M059J (cell line): ENCODE data around the gene SH3GL1. TPM values are rescaled to one million over a fixed set of nuclear protein-coding genes. Genes with fewer than 3 reads are reported as not detected.
"Not testable (repeated sequence)": the region's sequence is repeated elsewhere in the genome, so short reads cannot be mapped to it uniquely, and the experiment has no call there.

Experiments used
- DNase-seq: peaks from one replicate; pipeline ENCODE4 v3.0.0-alpha.2; 2012; ENCODE audit warnings: low read depth
- total RNA-seq: library from RNA; depleted of rRNA; stranded (reverse); fragments of >200 nt; shearing (Covaris generic); gene quantifications from 2 replicates; pipeline ENCODE4 v1.2.3, GENCODE V29; 2014

SH3GL1 gene
- total RNA-seq, 1 experiment from 2014 or later = 99.7 TPM

DNA sequence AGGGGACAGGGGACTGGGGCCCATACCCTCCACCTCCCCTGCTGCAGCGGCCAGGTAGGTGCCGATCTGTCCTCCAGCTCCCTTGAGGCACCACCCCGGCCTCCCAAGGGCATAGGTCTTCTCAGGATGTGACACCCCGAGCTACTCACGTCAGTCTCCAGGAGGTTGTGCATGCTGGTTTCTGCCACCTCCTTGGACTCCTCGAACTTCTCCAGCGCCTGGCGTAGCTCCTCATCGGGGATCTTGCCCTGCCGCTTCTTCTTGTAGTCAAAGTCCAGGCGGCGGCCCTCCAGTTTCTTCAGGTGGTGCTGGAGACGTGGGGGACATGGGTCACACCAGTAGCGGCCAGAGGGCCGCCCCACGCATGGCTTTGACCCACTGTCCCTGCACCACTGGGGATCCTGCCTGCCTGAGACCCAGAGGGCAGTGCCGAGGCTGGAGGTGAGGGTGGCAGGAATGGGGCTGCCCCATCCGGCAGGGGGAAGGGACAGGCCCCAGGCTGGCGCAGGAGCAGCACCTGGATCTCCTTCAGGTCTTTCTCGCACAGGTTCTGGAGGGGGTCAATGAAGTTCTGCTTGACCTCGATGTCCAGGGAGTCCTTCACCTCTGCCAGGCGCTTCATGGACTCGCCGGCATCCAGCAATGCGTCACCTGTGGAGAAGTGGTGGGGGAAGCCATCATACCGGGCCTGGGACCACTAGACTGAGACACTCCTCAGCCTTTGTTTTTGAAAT lies 36.6 kb downstream of the SH3GL1 start:
- DNase-seq = no peak

DNA sequence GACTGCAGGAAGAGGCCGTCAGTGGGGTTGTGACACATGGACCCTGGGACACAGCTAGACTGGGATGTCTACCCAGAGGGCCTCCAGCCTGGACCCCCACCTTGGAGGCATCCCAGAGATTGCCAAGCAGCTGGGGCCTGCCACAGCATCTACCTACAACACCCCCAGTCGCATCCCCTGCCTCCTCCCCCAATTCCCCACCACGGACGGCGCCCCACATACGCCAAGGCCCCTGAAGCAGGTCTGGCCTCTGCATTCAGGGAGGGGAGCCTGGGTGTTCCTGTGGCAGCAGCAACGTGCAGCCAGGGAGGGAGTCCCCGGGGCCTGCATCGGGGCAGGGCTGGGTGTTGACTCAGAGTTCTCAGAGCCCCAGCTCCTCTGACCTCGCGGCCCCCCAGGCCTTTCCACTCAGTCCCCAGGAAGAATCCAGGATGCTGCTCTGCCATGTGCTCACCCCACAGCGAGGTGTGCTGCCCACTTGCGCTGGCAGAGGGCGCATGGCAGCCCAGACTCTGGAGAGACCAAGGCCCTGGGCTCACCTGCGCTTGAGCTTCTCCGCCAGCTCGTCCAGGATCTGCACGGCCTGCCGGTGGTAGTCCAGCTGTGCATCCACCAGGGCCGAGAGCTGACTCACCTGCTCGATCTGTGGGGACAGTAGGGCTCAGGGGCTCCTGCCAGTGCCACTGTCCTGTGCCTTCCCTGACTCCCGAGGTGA lies 37.4 kb downstream of the SH3GL1 start:
- DNase-seq = peak; percentile 34

DNA sequence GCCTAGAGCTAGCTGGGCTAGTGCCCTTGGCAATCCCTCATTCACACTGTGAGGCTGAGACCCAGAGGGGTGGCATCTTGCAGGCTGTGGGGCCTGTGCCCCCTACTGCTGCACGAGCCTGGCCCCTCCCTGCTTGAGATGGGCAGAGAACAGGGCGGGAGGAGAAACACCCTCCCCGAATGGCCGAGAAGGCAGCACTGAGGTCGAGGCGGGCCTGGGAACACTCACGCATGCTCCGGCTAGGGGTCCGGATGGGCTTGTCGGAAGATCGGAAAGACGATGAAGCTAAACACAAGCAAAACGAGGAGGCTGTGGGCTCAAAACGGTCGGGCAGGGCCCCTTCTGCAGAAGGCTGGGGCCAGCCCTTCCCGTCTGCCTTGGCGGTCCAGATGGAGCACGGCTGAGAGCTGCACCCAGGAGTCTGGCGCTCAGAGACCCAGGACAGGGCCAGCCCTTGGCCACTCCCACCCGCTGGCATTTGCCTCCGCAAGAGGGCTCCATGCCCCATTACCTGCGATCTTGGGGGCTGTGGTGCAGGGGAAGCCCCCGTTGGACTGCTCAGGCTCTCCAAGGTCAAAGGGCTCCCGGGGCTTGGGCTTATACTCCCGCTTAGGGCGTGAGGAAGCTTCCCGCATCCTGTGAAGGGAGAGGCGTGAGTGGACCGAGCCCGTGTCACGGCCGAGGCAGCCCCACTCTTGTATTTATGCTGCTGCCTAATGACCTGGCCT lies 38.1 kb downstream of the SH3GL1 start:
- no peak for DNase-seq

DNA sequence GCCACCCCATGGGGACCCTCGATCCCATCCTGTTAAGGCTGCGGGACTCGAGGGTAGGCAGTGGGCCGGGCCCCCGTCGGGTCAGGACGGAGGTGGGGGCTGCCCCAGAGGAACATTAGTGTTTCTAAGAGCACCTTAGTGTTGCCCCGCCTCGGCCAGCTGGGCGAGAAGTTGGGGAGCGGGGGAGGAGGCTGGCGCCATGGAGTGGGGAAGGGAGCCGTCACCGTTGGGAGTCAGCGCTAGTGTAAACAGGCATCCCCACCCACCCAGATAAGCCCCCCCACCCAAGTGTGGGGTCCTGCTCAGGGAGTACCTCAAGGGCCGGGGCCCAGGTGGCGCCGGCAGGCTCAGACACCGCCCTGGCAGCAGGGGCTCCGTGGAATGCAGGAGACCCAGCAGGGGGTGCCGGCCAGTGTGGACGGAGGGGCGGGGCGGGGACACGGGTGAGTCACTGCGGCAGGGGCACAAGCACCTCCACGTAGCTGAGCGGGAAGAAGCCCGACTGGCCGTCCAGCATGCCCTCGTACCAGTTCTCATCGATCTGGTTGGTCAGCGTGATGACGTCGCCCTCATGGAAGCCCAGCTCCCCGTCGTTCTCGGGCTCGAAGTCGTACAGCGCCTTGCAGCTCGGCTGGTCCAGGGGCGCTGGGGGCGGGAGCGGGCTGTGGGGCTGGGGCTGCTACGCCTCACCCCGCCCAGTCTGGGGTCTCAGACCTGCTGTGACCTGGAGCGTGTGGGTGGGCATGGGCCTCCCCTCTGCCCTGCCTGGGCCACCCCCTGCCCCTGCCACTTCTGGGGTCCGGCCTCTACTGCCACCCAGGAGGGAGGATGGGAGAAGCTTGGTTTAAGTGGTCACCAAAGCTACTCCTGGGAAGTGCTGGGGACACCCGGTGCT lies 38.9 kb downstream of the SH3GL1 start:
- no peak for DNase-seq

DNA sequence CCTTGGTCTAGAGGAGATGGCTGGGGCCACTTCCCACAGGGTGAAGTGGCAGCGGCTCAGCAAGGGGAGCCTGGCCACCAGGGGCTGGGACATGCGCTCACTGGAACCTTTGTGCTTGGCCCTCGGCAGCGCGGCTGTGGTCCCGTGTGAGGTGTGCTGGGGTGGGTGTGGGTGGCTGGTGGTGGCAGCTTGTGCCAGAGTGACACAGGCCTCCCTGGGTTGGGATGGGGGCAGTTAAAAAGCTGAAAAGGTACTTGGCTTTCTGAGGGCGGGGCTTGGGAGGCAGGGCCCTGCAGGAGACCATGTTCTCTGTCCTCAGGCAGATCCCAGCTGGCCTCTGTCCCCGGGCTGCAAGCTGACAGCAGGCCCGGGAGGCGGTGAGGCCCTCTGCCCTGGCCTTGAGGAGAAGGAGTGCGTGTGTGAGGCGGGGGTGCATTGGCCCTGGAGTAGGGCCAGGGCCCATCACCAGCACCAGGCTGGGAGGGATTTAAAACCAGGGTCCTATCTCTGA lies 39.7 kb downstream of the SH3GL1 start:
- DNase-seq = no peak

DNA sequence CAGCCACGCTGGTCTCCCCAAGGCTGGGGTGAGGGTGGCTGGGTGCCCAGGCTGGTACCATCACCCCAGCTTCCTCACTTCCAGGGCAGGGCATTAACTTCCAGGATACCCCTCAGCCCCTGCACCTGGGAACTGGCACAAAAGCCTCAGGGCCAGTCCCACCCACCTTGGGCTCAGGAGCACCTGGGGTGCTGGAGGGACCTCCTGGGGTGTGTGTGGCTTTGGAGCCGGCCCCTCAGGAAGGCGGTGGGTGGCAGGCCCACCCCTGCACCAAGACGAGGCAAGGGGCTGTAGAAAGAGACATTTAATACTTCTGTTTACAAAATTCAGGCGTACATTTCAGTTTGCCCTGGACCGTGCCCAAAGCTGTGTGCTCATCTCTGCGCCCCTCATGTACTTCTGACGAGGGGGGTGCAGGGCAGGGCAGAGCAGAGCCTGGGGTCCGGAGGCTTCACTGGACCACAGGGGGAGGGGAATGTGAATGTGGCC lies 40.2 kb downstream of the SH3GL1 start:
- no peak for DNase-seq

DNA sequence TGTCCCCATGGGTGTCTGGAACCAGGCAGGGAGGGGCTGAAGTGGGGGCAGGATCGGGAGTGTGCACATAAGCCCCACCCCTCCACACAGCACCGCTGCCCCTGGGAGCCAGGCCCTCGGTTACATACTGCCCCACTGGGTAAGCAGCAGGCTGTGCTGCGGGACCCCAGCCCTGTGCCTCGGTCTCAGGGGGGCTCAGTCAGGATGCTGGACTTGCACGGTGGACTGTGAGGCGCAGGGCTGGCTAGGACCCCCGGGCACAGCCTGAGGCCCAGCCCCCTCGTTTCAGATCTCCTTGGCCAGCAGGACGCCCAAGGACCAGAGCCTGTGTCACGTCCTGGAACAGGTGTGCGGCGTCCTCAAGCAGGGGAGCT lies 40.7 kb downstream of the SH3GL1 start:
- DNase-seq = no peak

DNA sequence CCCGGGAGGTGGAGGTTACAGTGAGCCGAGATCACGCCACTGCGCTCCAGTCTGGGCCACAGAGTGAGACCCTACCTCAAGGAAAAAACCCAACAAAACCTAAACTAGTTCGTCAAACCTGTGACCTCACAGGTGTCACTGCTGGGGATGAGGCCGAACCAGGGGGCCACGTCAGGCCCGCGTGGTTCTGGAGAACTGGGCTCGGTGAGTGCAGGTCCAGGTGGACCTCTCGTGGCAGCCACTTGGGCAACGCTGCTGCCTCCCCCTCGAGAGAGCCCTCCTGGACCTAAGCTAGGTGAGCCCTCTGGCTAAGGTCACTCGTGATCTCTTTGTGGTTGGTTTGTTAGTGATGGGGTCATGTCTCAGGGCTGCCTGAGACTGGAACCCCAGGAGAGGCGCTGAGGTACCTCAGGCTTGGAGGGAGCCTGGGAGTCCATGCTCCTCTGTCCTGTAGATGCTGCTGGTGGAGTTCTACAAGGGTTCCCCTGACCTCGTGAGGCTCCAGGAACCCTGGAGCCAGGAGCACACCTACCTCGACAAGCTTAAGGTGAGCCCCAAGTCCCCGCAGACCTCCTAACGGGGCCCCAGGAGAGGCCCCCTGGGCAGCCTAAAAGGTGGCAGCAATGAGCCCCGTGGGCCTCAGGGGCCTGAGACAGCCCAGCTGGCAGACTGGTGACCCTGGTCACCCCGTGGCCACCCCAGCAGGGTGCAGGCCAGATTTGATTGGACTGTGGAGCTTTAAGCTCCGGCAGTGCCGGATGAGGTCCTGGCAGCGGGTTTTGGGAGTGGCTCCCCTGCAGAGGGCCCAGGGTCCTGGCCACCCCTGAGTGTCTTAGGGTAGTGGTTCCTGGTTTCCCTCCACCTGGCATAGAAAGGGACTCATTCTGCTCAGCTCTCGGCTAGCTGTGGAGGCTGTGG lies 41.4 kb downstream of the SH3GL1 start:
- DNase-seq = no peak

DNA sequence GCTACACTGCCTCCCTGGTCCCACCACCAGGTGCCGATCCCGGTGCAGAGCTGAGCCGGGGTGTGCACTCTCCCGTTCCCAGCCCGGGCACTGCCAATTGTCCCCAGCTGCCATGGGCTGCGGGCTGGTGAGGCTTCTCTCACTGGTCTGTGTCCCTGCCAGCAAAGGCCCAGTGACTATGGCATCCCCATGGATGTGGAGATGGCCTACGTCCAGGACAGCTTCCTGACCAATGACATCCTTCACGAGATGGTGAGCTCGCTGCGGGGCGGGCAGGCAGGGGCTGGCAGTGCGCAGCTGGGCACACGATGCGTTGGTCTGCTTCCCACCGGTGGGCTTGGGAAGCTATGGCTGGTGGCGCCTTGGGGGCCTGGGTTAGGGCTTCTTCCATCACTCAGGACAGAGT lies 42.4 kb downstream of the SH3GL1 start:
- no peak for DNase-seq

DNA sequence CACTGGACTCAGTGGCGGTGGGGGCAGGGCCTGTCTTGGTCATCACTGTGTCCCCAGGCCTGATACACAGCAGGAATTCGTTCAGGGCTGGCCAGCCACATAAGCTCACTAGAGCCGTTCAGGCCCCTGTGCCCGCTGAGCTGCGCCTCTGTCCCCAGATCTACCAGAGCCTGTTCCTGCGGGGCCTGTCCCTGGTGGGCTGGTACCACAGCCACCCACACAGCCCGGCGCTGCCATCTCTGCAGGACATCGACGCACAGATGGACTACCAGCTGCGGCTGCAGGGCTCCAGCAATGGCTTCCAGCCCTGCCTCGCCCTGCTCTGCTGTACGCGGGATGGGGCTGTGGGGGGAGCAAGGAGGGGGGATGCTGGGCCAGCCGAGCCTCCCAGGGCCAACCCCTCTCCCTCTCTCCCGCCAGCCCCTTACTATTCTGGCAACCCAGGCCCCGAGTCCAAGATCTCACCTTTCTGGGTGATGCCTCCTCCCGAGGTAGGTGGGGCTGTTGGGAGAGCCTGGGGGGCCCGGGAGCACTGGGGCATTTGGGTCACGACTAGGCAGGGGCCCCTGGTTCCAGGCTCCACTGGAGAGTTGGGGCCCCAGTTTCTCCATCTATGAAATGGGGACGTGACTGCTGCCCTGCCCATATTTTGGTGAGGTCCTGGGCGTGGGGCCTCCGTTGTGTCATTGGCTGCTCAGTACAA lies 43.1 kb downstream of the SH3GL1 start:
- no peak for DNase-seq

DNA sequence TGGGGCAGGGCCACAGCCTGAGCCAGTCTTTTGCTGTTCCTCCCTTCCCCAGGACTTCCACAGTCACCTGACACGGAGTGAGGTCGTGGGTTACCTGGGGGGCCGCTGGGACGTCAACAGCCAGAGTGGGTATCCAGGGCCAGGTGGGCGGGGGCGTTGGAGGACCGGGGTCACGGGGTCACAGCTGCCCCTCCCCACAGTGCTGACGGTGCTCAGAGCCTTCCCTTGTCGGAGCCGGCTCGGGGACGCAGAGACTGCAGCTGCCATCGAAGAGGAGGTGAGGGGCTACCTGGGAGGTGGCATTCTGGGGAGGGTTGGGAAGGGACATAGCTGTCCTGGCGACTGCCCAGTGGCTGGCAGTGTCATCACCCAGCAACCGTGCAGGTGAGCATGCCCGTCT lies 45.5 kb downstream of the SH3GL1 start:
- no peak for DNase-seq

DNA sequence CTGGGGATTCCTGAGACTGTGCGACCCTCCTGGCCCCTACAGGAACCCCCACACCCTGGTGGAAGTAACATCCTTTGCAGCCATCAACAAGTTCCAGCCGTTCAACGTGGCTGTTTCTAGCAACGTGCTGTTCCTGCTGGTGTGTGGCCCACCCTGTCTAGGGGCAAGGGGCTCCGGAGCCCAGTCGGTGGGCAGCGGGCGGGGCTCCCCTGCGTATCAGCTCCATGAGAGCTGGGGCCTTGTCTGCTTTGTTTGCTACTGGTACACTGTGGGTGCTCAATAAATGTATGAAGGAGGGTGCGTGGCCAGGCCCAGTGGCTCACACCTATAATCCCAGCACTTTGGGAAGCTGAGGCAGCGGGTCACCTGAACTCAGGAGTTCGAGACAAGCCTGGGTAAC lies 46.1 kb downstream of the SH3GL1 start:
- no peak for DNase-seq

DNA sequence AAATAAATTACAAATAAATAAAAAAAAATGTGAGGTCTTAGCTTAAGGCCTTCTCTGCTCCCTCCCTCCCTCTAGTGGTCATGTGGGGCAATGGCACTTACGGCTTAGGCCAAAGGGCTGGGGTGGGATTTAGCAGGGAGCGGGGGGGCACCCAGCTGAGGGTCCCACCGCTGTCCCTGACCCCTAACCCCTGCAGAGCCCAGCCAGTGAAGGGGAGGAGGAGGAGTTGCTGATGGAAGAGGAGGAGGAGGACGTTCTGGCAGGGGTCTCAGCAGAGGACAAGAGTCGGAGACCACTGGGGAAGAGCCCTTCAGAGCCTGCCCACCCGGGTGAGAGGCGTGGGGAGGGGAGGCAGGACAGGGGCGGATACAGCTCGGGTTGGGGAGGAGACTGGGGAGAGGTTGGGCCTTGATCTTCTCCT lies 47.6 kb downstream of the SH3GL1 start:
- DNase-seq = peak; percentile 53

DNA sequence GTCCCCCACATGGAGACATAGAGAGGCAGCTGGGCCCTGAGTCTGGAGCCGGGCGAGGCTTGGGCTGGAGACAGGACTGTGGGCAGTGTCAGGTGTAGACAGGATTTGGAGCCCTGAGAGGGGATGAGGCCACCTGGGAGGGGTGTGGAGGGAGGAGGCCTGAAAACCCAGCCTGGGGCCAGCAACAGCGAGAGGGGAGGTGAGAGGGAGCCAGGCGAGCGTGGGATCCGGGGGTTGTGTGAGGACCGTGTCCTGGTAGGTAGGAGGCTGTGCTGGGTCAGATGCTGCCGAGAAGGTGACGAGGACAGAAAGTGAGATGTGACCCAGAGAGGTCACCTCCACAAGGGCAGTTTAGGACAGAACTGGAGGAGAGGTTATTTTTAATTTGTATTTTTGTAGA lies 49.6 kb downstream of the SH3GL1 start:
- DNase-seq = no peak

DNA sequence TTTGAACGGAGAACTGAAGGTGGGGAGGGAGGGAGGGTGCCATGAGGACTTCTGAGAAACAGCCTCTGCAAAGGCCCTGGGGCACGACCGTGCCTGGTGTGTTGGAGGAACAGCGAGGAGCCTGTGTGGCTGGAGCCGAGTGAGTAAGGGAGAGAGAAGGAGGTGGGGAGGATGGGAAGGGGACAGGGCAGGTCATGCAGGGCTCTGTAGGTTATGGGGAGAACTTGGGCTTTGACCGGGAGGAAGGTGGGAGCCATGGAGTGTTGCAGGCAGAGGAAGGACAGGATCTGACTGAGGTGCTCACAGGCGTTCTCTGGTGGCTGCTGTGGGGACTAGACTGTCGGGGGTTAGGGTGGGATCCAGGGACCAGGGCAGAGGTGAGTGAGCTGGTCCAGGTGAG lies 50.2 kb downstream of the SH3GL1 start:
- no peak for DNase-seq

DNA sequence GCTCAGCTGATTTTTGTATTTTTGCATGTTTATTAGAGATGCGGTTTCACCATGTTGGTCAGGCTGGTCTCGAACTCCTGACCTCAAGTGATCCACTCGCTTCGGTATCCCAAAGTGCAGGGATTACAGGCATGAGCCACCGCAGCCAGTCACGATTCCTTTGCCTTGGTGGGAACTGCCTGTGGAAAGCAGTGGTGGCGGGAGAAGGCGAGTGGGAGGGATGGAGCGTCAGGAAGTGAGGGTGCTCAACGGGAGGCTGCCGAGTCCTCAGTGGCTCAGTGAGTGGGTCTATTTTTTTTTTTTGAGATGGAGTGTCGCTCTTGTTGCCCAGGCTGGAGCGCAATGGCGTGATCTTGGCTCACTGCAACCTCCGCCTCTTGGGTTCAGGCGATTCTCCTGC lies 51.1 kb downstream of the SH3GL1 start:
- DNase-seq = not testable (repeated sequence)

DNA sequence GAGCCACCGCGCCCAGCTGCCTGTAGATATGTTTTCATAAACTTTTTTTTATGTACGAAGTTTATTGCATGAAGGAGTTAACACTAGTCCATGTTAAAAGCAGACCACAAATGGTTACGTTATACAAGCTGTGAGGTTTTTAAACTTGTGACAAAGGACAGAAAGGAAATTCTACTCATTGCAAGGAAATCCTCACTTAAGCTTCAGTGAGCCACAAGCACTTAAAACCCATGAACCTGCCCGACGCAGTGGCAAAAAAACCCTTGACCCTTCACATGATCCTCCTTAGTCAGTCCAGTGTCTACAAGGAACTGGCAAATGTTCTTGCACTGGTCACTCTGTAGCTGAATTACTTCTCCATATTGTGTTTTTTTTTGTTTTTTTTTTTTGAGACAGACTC lies 52.8 kb downstream of the SH3GL1 start:
- DNase-seq = no peak

DNA sequence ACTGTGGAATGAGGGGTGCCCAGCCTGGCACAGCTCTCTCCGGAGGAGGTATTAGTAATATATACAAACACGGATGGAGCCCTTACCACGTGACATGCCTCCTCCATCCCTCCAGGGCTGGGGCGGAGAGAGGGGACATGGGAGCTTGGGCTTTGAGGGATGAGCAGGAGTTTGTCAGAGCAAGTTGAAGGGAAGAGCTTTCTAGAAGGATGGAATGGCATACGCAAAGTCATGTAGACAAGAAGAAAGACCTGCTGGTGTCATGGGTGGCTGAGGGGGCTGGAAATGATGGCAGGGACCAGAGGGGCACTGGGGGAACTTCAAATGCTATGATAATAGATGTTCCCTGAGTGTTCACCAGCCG lies 54.3 kb downstream of the SH3GL1 start:
- DNase-seq = no peak

DNA sequence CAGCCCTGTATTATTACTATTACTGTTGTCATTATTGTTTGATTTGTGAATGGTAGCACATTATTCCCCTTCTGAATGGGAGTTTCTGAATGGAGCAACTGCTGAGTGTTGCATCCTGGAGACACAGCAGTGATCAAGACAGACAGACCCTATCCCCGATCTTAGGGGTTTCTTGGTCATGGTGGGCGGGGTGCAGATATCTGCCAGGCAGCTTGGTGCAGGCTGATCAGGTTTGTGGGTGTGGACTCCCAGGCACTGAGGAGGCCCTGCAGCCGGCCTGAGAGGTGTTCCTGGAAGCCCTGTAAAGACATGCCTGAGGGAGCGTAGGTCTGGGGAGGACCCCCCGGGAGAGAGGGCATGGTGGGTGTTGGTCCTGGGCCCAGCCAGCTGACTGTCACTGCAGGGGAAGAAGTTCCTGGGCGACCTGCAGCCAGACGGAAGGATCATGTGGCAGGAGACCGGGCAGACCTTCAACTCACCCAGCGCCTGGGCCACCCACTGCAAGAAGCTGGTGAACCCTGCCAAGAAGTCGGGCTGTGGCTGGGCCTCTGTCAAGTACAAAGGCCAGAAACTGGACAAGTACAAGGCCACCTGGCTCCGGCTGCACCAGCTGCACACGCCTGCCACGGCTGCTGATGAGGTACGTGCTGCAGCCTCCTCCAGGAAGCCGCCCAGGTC lies 54.9 kb downstream of the SH3GL1 start:
- DNase-seq = no peak
